A673 (cell line): ENCODE data around the gene CA9.

Experiments used
- EZH2 ChIP-seq: fragments of 200-600 bp; sonication (generic); IDR thresholded peaks from 2 replicates; pipeline ENCODE4 v1.6.1; 2017; ENCODE audit warnings: borderline replicate concordance, low read depth, mild to moderate bottlenecking, mixed read lengths, antibody characterized with exemption, low read length; ENCODE audit not compliant: poor library complexity, severe bottlenecking
- TF ChIP-seq, protein P1 (sequence below): fragments of 300-800, 200-600 bp; sonication (generic); conservative IDR thresholded peaks from 2 replicates; pipeline ENCODE4 v1.5.1; 2017; ENCODE audit warnings: low read depth, mild to moderate bottlenecking, antibody characterized with exemption, low read length, moderate library complexity, mixed read lengths

DNA sequence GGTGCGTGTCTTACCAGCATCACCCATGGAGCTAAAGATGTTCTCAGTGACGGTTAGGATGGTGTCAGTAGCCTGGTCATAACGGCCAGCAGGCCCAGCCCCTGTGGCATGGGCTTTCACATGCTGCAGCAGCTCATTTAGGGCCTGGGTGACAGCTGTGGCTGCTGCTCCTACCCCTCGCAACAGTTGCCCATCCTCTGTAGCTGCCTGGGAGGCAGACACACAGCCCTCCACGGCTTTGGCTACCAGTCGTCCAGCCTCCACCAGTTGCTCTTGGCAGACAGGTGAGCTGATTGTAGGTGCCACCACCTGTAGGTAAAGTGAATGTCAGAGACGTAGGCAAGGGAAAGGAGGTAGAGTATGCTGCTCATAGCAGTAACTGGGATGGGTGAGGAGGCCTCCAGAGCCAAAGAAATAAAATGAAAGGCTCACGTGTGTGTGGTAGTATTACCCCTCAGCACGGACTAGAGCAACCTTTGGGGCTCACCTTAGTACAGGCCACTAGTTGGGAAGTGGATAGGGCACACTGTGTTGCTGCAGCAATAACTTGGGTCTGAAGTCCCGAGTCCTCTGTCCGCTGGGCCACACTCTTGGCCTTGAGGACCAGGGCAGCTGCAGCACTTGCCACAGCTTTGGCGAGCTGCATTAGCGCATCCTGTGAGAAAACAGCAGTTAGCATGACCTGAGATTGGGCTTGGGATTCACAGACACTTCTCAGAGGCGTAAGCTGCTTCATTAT is 43.6 kb downstream of the CA9 start:
- TF ChIP-seq, protein P1, sequence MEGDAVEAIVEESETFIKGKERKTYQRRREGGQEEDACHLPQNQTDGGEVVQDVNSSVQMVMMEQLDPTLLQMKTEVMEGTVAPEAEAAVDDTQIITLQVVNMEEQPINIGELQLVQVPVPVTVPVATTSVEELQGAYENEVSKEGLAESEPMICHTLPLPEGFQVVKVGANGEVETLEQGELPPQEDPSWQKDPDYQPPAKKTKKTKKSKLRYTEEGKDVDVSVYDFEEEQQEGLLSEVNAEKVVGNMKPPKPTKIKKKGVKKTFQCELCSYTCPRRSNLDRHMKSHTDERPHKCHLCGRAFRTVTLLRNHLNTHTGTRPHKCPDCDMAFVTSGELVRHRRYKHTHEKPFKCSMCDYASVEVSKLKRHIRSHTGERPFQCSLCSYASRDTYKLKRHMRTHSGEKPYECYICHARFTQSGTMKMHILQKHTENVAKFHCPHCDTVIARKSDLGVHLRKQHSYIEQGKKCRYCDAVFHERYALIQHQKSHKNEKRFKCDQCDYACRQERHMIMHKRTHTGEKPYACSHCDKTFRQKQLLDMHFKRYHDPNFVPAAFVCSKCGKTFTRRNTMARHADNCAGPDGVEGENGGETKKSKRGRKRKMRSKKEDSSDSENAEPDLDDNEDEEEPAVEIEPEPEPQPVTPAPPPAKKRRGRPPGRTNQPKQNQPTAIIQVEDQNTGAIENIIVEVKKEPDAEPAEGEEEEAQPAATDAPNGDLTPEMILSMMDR = no peak
- TF ChIP-seq EZH2 = no peak
